ENCODE data around the gene C6orf120.

The C6orf120 gene

GRCh38 chr6:169723991-169724493, 22.1 kb downstream of the C6orf120 start:
- Histone ChIP-seq H2AK5ac (ENCODE audit: low read length) (peak overlapping the region; percentile 28), H3K79me1 (ENCODE audit: low read length) (peaks cover 11% of the 10 kb centered on the region), H3K36me3 (ENCODE audit: control insufficient read depth in 1 of 2, insufficient read depth in 2 of 2, low read length in 2 of 2) (no peaks in the 10 kb centered on the region), H3K4me1 (ENCODE audit: control insufficient read depth in 1 of 2, insufficient read depth in 2 of 2, low read length in 2 of 2) (peaks cover 0 to 5% of the 10 kb centered on the region in 2 experiments), H3K4me3 (ENCODE audit: low read depth, low read length) (peak overlapping the region; percentile 93), H3K27me3 (ENCODE audit: insufficient read depth, low read length) (no peaks in the 10 kb centered on the region), H3K4ac (ENCODE audit: low read depth, low read length) (peak overlapping the region; percentile 90), H3K23ac (ENCODE audit: low read length) (no peak overlapping the region), H3K27ac (ENCODE audit: low read depth, low read length) (peak overlapping the region; percentile 94), H2AFZ (ENCODE audit: insufficient read depth, low read length, poor library complexity) (peak overlapping the region; percentile 100), H4K8ac (ENCODE audit: low read depth, low read length) (peak overlapping the region; percentile 99), H2BK5ac (ENCODE audit: low read depth, low read length, poor library complexity) (peak overlapping the region; percentile 97), H3K14ac (ENCODE audit: low read length) (peak overlapping the region; percentile 100), H2BK120ac (ENCODE audit: insufficient read depth, low read length, poor library complexity) (peak overlapping the region; percentile 99), H4K12ac (ENCODE audit: low read depth, low read length) (peak overlapping the region; percentile 99), H3K4me2 (ENCODE audit: low read length) (peak overlapping the region; percentile 47), H3K79me2 (ENCODE audit: control insufficient read depth, insufficient read depth, low read length, poor library complexity) (peaks cover 9% of the 10 kb centered on the region), H3K9ac (ENCODE audit: low read length) (peak overlapping the region; percentile 45), H2BK12ac (ENCODE audit: low read length) (no peak overlapping the region), H3K9me3 (ENCODE audit: insufficient read depth, low read depth, low read length) (no peaks in the 10 kb centered on the region), H4K91ac (ENCODE audit: low read depth, low read length) (peak overlapping the region; percentile 98), H3K18ac (ENCODE audit: low read length) (peak overlapping the region; percentile 95)
- no CpG with 5 or more reads among the region's 89 CpGs for WGBS (ENCODE audit: extremely low coverage, insufficient coverage, insufficient read length)
- peak in 1 of 2 donors; percentile 54 for DNase-seq

GRCh38 chr6:169724494-169725124, 22.7 kb downstream of the C6orf120 start, which contains the start of gene PHF10:
Gene PHF10, minus strand, starts transcription at chr6:169724500. Its CDS starts 569 bp downstream, at chr6:169723931.
- peak; percentile 7 to 41 for DNase-seq
- no CpG with 5 or more reads among the region's 89 CpGs for WGBS (ENCODE audit: extremely low coverage, insufficient coverage, insufficient read length)
- H2BK120ac ChIP-seq (ENCODE audit: insufficient read depth, low read length, poor library complexity): peak within 1 kb of the TSS; percentile 99

GRCh38 chr6:169725125-169726048, 23.5 kb downstream of the C6orf120 start:
- peak overlapping the region; percentile 50 for H2BK5ac ChIP-seq (ENCODE audit: low read depth, low read length, poor library complexity)
- peak overlapping the region; percentile 72 for H4K8ac ChIP-seq (ENCODE audit: low read depth, low read length)
- H3K9ac ChIP-seq (ENCODE audit: low read length): peak overlapping the region; percentile 6
- no peak overlapping the region for H2AK5ac ChIP-seq (ENCODE audit: low read length)
- peak overlapping the region; percentile 62 for H3K14ac ChIP-seq (ENCODE audit: low read length)
- no peak overlapping the region for H3K23ac ChIP-seq (ENCODE audit: low read length)
- peaks cover 11% of the 10 kb centered on the region for H3K79me1 ChIP-seq (ENCODE audit: low read length)
- peak overlapping the region; percentile 71 for H3K4me3 ChIP-seq (ENCODE audit: low read depth, low read length)
- no peaks in the 10 kb centered on the region for H3K27me3 ChIP-seq (ENCODE audit: insufficient read depth, low read length)
- peak; percentile 82 to 85 for DNase-seq
- H4K91ac ChIP-seq (ENCODE audit: low read depth, low read length): peak overlapping the region; percentile 82
- WGBS (ENCODE audit: extremely low coverage, insufficient coverage, insufficient read length): 100% methylated on average over 2 of the region's 29 CpGs
- peak overlapping the region; percentile 92 for H3K4me2 ChIP-seq (ENCODE audit: low read length)
- H3K4ac ChIP-seq (ENCODE audit: low read depth, low read length): peak overlapping the region; percentile 19
- H2AFZ ChIP-seq (ENCODE audit: insufficient read depth, low read length, poor library complexity): peak overlapping the region; percentile 90
- H3K36me3 ChIP-seq (ENCODE audit: control insufficient read depth in 1 of 2, insufficient read depth in 2 of 2, low read length in 2 of 2): no peaks in the 10 kb centered on the region
- H3K9me3 ChIP-seq (ENCODE audit: insufficient read depth, low read depth, low read length): no peaks in the 10 kb centered on the region
- H3K4me1 ChIP-seq (ENCODE audit: control insufficient read depth in 1 of 2, insufficient read depth in 2 of 2, low read length in 2 of 2): peaks cover 0 to 5% of the 10 kb centered on the region in 2 experiments
- H4K12ac ChIP-seq (ENCODE audit: low read depth, low read length): peak overlapping the region; percentile 57
- H2BK120ac ChIP-seq (ENCODE audit: insufficient read depth, low read length, poor library complexity): peak overlapping the region; percentile 80
- H3K27ac ChIP-seq (ENCODE audit: low read depth, low read length): peak overlapping the region; percentile 79
- H3K79me2 ChIP-seq (ENCODE audit: control insufficient read depth, insufficient read depth, low read length, poor library complexity): peaks cover 9% of the 10 kb centered on the region
- peak overlapping the region; percentile 78 for H3K18ac ChIP-seq (ENCODE audit: low read length)
- H2BK12ac ChIP-seq (ENCODE audit: low read length): no peak overlapping the region

More at GRCh38 chr6:169724494-169725124, 22.7 kb downstream of the C6orf120 start, which contains the start of gene PHF10:
- H2BK5ac ChIP-seq (ENCODE audit: low read depth, low read length, poor library complexity): peak within 1 kb of the TSS; percentile 97
- H3K4me3 ChIP-seq (ENCODE audit: low read depth, low read length): peak within 1 kb of the TSS; percentile 94
- H3K23ac ChIP-seq (ENCODE audit: low read length): no peak within 1 kb of the TSS
- peak within 1 kb of the TSS; percentile 45 for H3K9ac ChIP-seq (ENCODE audit: low read length)
- peaks cover 11% of the 10 kb centered on the region for H3K79me1 ChIP-seq (ENCODE audit: low read length)
- H3K4ac ChIP-seq (ENCODE audit: low read depth, low read length): peak within 1 kb of the TSS; percentile 90
- H4K91ac ChIP-seq (ENCODE audit: low read depth, low read length): peak within 1 kb of the TSS; percentile 98
- H2AFZ ChIP-seq (ENCODE audit: insufficient read depth, low read length, poor library complexity): peak within 1 kb of the TSS; percentile 100
- peak within 1 kb of the TSS; percentile 99 for H4K12ac ChIP-seq (ENCODE audit: low read depth, low read length)
- H3K4me2 ChIP-seq (ENCODE audit: low read length): peak within 1 kb of the TSS; percentile 92
- no peaks in the 10 kb centered on the region for H3K27me3 ChIP-seq (ENCODE audit: insufficient read depth, low read length)
- peak within 1 kb of the TSS; percentile 28 for H2AK5ac ChIP-seq (ENCODE audit: low read length)
- peak within 1 kb of the TSS; percentile 10 for H2BK12ac ChIP-seq (ENCODE audit: low read length)
- H3K79me2 ChIP-seq (ENCODE audit: control insufficient read depth, insufficient read depth, low read length, poor library complexity): peaks cover 9% of the 10 kb centered on the region
- peak within 1 kb of the TSS; percentile 100 for H3K14ac ChIP-seq (ENCODE audit: low read length)
- peaks cover 0 to 5% of the 10 kb centered on the region in 2 experiments for H3K4me1 ChIP-seq (ENCODE audit: control insufficient read depth in 1 of 2, insufficient read depth in 2 of 2, low read length in 2 of 2)
- no peaks in the 10 kb centered on the region for H3K36me3 ChIP-seq (ENCODE audit: control insufficient read depth in 1 of 2, insufficient read depth in 2 of 2, low read length in 2 of 2)
- peak within 1 kb of the TSS; percentile 95 for H3K18ac ChIP-seq (ENCODE audit: low read length)
- H3K27ac ChIP-seq (ENCODE audit: low read depth, low read length): peak within 1 kb of the TSS; percentile 94
- H4K8ac ChIP-seq (ENCODE audit: low read depth, low read length): peak within 1 kb of the TSS; percentile 99
- H3K9me3 ChIP-seq (ENCODE audit: insufficient read depth, low read depth, low read length): no peaks in the 10 kb centered on the region

- no peak for DNase-seq
- Histone ChIP-seq H3K36me3 (ENCODE audit: control insufficient read depth in 1 of 2, insufficient read depth in 2 of 2, low read length in 2 of 2) (no peaks in the 10 kb centered on the region), H3K4me1 (ENCODE audit: control insufficient read depth in 1 of 2, insufficient read depth in 2 of 2, low read length in 2 of 2) (peaks cover 0 to 5% of the 10 kb centered on the region in 2 experiments), H2BK5ac (ENCODE audit: low read depth, low read length, poor library complexity) (no peak overlapping the region), H4K91ac (ENCODE audit: low read depth, low read length) (no peak overlapping the region), H4K8ac (ENCODE audit: low read depth, low read length) (no peak overlapping the region), H3K23ac (ENCODE audit: low read length) (no peak overlapping the region), H2AK5ac (ENCODE audit: low read length) (no peak overlapping the region), H3K27ac (ENCODE audit: low read depth, low read length) (no peak overlapping the region), H3K9ac (ENCODE audit: low read length) (no peak overlapping the region), H3K79me1 (ENCODE audit: low read length) (peaks cover 11% of the 10 kb centered on the region), H2BK12ac (ENCODE audit: low read length) (no peak overlapping the region), H3K4me2 (ENCODE audit: low read length) (no peak overlapping the region), H3K14ac (ENCODE audit: low read length) (no peak overlapping the region), H4K12ac (ENCODE audit: low read depth, low read length) (no peak overlapping the region), H3K9me3 (ENCODE audit: insufficient read depth, low read depth, low read length) (no peaks in the 10 kb centered on the region), H2BK120ac (ENCODE audit: insufficient read depth, low read length, poor library complexity) (no peak overlapping the region), H3K27me3 (ENCODE audit: insufficient read depth, low read length) (no peaks in the 10 kb centered on the region), H3K4ac (ENCODE audit: low read depth, low read length) (no peak overlapping the region), H3K79me2 (ENCODE audit: control insufficient read depth, insufficient read depth, low read length, poor library complexity) (peaks cover 9% of the 10 kb centered on the region), H3K4me3 (ENCODE audit: low read depth, low read length) (no peak overlapping the region), H2AFZ (ENCODE audit: insufficient read depth, low read length, poor library complexity) (no peak overlapping the region), H3K18ac (ENCODE audit: low read length) (no peak overlapping the region)
- WGBS (ENCODE audit: extremely low coverage, insufficient coverage, insufficient read length): no CpG with 5 or more reads among the region's 1 CpG
Measured at GRCh38 chr6:169726049-169726400, 24.1 kb downstream of the C6orf120 start.

Data from trophoblast cell (in vitro differentiated cells and primary cell).